Hypothalamus (tissue), 51 donors: Measurements from ENCODE around the gene ST3GAL6.

Source experiments
- DNase-seq, 51 donors: peaks; one replicate each; lab custom pipeline; 2025; lab: John Stamatoyannopoulos, UW

Gene ST3GAL6

GRCh38 chr3:98772022-98772421, 8.9 kb downstream of the ST3GAL6 start:
- DNase-seq = no peak

- DNase-seq = no peak
Observed at GRCh38 chr3:98775459-98776139, 12.5 kb downstream of the ST3GAL6 start.

- DNase-seq = no peak
Observed at GRCh38 chr3:98776140-98776493, 13.0 kb downstream of the ST3GAL6 start.

GRCh38 chr3:98777286-98777685, 14.1 kb downstream of the ST3GAL6 start:
- DNase-seq = no peak

DNA sequence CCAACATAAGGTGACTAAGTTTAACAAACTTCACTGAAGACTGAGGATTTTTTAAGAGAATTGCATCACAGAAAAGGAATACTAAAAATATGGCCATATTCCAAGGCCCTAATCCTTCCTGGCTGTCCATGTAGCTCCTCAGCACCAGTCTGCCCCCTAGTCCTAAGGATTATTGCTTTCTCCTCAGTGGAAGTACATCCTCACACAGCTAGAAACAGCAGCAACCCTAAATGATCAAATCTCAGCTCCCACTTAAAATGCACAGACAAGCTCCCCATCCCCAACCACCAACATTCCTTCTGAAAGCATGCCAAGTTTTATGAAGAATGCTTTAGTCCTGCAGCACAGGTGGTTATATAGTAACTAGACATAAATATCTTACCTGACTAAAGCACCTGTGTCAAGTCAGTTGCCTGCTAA, 14.7 kb downstream of the ST3GAL6 start:
- DNase-seq = no peak

GRCh38 chr3:98778383-98778782, 15.2 kb downstream of the ST3GAL6 start:
- DNase-seq = no peak

DNA sequence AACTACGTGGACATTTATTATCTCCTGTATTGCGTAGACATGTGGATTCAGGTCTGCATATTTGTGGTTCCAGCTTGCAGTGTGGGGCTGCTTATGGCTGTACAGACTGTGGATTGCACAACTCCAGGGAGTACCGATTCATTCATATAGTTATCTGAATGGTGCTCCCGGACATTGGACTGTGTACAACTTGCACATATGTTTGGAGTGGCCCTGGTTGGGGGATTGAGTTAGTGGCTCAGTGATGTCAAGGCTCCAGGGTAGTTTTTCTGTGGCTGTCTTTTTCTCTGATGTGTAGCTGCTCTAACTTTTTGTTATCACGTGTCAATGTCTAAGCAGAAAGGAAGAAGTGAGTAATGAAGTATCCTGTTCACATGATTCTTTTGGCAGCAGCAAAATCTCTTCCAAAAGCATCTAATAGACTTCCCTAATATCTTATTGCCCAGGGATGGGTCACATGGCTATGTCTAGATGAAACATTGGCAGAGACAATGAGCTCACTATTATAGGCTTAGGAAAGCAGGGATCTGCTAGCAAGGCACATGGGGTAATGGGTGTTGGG, 15.8 kb downstream of the ST3GAL6 start:
- DNase-seq = no peak

- DNase-seq = peak in 3 of 51 donors; percentile 41 to 70 (median 41)
Observed at GRCh38 chr3:98779541-98780335, 16.6 kb downstream of the ST3GAL6 start.

- DNase-seq = no peak
Observed at GRCh38 chr3:98780343-98780742, 17.2 kb downstream of the ST3GAL6 start.

GRCh38 chr3:98782824-98783500, 19.8 kb downstream of the ST3GAL6 start:
- no peak for DNase-seq

DNA sequence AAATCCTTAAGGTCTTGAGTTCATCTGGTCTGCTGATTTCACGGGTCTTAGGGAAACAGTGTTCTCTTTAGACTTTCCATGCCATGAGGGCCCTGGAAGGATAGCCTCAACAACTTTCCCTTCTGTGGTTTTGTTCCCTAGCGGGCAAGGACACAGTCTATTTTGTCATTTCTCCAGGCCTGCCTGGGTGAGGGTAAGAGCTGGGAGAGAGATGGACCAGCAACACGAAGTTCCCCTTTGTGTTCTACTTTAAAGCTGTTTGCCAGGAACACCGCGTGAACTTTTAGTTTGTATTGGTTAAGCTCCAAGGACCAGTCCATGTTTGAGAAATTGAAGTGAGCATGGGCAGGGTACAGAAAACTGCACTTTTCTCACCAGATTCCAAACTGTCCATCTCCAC, 20.9 kb downstream of the ST3GAL6 start:
- peak in 5 of 51 donors; percentile 8 to 44 (median 19) for DNase-seq

GRCh38 chr3:98784666-98785600, 21.8 kb downstream of the ST3GAL6 start:
- no peak for DNase-seq

- no peak for DNase-seq
Observed at GRCh38 chr3:98786364-98787006, 23.3 kb downstream of the ST3GAL6 start.

DNA sequence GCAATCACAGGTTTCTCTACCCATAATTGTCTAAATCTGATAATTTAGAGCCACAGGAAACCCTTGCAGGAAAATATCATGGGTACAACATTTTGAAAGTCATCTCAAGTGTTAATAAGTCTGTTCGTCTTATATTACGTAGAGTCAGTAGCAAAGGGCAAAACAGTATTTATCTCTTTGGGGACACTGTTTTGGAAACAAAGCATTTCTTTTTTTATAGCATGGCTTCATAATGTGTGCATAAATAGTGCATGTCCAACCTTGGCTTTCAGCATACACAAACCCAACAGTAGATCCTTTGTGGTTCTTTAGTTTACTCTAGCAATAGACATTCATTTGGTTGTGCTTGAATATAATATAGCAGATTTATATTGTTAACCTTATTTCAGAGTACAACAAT, 24.0 kb downstream of the ST3GAL6 start:
- no peak for DNase-seq

DNA sequence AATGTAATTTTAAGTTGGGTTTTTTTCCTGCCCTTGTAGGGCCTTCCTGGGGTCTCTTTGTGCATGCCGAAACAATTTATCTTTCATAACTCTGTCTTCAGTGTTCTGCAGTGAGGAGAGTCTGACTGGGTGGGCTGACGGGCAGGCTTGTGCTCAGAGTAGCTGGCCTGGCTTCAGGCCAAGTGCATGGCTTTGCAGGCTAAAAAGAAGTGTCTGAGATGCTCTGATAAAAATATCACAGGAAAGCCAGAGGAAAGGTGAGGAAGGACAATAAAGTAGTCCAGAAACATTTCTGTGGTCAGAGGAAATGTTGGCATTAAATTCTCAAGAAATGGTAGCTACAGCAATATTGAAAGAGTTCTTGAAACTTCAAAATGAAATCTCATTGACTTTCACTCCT, 25.5 kb downstream of the ST3GAL6 start:
- DNase-seq = peak in 4 of 51 donors; percentile 9 to 21 (median 13)

DNA sequence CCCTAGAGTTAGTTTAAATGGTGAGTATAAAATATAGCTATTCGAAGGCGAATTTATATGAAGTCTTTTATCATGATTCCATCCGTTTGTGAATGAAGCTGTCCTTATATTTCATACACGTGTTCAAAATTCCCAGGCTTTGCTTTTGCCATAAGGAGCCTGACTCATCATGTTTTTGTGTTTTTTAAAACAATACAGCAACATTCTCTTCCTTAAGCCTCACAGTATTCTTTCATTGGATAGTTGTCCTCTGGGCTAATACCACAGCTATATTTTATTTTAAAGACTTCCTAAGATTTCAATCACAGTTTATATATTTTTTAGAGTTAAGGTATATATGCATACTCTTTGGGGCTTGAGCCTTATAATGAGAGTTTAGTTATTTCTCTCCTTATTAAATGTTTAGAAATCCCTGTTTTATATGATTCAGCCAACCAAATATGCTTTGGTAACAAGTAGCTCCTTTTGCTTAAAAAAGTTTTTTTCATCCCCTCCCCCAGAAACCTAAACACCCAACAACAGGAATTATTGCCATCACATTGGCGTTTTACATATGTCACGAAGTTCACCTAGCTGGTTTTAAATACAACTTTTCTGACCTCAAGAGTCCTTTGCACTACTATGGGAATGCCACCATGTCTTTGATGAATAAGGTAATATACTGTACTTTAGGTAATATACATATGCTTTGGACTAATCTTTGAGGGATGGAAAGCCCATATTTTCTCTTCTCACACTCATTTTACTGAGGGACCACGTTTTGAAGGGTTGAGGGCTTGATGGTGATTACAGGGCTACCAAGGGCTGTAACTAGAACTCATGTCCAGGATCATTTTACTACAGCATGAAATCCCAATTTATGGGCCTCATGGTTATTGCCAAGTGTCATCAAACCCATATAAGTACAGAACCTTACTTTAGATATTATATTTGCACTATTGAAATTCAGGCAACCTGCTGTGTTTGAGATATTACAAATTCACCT, 28.5 kb downstream of the ST3GAL6 start:
- no peak for DNase-seq

DNA sequence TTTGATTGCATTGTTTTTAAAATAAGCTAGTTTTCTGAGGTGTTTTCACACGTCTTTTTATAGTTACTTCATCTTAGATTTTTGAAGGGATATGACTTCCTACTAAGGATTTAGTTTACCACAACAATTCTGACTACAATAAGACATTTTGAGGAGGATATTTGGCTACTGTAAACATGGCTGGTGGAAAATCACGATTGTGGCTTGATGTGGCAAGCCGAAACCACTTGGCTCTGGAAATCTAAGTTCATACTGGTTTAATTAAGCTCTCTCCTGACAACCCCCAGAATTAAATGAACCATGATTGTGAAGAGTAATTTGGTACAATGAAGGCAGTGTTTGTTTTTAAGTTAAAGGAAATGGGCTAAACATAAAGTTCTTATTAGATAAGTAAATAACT, 30.8 kb downstream of the ST3GAL6 start:
- no peak for DNase-seq

GRCh38 chr3:98796334-98796733, 33.2 kb downstream of the ST3GAL6 start:
- no peak for DNase-seq
